Measurements from ENCODE around the gene DKK1. TPM values are rescaled to one million over a fixed set of nuclear protein-coding genes. Genes with fewer than 3 reads are reported as not detected.
"Not testable (repeated sequence)": the region's sequence is repeated elsewhere in the genome, so short reads cannot be mapped to it uniquely, and the experiment has no call there.

The DKK1 gene
- total RNA-seq, 1 experiment from 2014 or later, result 1.0 TPM

DNA sequence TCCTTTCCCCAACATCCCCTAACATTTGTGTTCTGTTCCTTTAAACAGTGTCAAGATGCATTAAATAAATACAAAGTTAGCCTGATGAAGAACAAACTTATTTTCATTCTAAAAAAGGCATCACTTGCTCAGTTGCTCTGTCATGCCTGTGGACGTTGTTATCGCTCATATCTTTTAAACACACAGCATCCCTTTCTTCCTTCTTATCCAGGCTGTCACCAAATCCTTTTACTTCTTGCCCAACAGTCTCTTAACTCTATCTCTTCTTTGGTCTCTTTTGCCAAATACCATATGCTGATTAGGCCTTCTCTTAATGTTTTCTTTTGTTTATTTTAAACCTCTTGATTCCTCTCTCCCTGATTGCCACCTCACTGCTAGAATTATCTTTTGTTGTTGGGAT is 43.9 kb downstream of the DKK1 start:
- no peak overlapping the region for H3K4me3 Mint-ChIP-seq
- no peaks in the 10 kb centered on the region for H3K4me1 Mint-ChIP-seq
- H3K27ac Mint-ChIP-seq, result no peak overlapping the region
- ChIA-PET CTCF (no interaction called here), POLR2A (no interaction called here)
- TF ChIP-seq, protein P1, sequence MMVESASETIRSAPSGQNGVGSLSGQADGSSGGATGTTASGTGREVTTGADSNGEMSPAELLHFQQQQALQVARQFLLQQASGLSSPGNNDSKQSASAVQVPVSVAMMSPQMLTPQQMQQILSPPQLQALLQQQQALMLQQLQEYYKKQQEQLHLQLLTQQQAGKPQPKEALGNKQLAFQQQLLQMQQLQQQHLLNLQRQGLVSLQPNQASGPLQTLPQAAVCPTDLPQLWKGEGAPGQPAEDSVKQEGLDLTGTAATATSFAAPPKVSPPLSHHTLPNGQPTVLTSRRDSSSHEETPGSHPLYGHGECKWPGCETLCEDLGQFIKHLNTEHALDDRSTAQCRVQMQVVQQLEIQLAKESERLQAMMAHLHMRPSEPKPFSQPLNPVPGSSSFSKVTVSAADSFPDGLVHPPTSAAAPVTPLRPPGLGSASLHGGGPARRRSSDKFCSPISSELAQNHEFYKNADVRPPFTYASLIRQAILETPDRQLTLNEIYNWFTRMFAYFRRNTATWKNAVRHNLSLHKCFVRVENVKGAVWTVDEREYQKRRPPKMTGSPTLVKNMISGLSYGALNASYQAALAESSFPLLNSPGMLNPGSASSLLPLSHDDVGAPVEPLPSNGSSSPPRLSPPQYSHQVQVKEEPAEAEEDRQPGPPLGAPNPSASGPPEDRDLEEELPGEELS (CRISPR knock-in tag; IDR thresholded peaks at IDR 0.05), result no peak
- no peak for TF ChIP-seq OVOL2 (CRISPR knock-in tag; IDR thresholded peaks at IDR 0.05; ENCODE audit: borderline replicate concordance)
- H3K36me3 Mint-ChIP-seq, result no peaks in the 10 kb centered on the region
- H3K9me3 Mint-ChIP-seq, result no peaks in the 10 kb centered on the region; the same call in 1 of the 2 replicates
- no peaks in the 10 kb centered on the region for H3K27me3 Mint-ChIP-seq (ENCODE audit: low read depth)
- ATAC-seq (no peak), DNase-seq (ENCODE audit: low spot score) (no peak)

DNA sequence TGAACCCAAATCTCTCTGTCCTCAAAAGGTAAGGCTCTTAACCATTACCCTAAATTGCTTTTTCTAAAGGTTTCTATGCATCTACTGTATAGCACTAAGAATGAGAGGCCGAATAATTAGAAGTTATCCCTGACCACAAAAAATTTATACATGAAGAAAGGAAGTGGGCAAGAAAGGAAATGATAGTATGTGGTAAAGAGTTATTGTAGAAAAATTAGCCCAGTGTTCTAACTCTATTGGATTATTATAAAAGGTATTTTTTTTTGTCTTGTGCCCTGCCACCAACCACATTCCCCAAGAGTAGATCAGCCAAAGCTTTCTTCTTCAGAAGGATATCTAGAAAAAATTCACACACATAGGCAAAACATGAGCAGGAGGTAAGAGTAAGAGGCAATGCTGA is 45.4 kb downstream of the DKK1 start:
- no peak for DNase-seq (ENCODE audit: low spot score)
- Mint-ChIP-seq H3K27me3 (ENCODE audit: low read depth) (no peaks in the 10 kb centered on the region; the same call in 1 of the 2 replicates), H3K4me1 (no peaks in the 10 kb centered on the region), H3K4me3 (no peak overlapping the region), H3K9me3 (peaks cover 11% of the 10 kb centered on the region), H3K27ac (no peak overlapping the region), H3K36me3 (peaks cover 6% of the 10 kb centered on the region; the same call in 1 of the 2 replicates)
- TF ChIP-seq FOXK1 (CRISPR knock-in tag; IDR thresholded peaks at IDR 0.05) (no peak), GRHL2 (CRISPR knock-in tag; IDR thresholded peaks at IDR 0.05; ENCODE audit: insufficient replicate concordance, severe bottlenecking) (no peak), GABPB1 (CRISPR knock-in tag; IDR thresholded peaks at IDR 0.05) (no peak), JAZF1 (CRISPR knock-in tag; IDR thresholded peaks at IDR 0.05) (no peak), ZNF263 (CRISPR knock-in tag; IDR thresholded peaks at IDR 0.05; ENCODE audit: low read depth) (no peak), PRRX2 (CRISPR knock-in tag; IDR thresholded peaks at IDR 0.05) (no peak), ZNF423 (CRISPR knock-in tag; IDR thresholded peaks at IDR 0.05) (no peak), ZNF396 (CRISPR knock-in tag; IDR thresholded peaks at IDR 0.05; ENCODE audit: borderline replicate concordance) (no peak), HMGA2 (CRISPR knock-in tag; IDR thresholded peaks at IDR 0.05) (no peak), ZBTB21 (CRISPR knock-in tag; IDR thresholded peaks at IDR 0.05; ENCODE audit: borderline replicate concordance) (no peak)
- TF ChIP-seq, protein P2, sequence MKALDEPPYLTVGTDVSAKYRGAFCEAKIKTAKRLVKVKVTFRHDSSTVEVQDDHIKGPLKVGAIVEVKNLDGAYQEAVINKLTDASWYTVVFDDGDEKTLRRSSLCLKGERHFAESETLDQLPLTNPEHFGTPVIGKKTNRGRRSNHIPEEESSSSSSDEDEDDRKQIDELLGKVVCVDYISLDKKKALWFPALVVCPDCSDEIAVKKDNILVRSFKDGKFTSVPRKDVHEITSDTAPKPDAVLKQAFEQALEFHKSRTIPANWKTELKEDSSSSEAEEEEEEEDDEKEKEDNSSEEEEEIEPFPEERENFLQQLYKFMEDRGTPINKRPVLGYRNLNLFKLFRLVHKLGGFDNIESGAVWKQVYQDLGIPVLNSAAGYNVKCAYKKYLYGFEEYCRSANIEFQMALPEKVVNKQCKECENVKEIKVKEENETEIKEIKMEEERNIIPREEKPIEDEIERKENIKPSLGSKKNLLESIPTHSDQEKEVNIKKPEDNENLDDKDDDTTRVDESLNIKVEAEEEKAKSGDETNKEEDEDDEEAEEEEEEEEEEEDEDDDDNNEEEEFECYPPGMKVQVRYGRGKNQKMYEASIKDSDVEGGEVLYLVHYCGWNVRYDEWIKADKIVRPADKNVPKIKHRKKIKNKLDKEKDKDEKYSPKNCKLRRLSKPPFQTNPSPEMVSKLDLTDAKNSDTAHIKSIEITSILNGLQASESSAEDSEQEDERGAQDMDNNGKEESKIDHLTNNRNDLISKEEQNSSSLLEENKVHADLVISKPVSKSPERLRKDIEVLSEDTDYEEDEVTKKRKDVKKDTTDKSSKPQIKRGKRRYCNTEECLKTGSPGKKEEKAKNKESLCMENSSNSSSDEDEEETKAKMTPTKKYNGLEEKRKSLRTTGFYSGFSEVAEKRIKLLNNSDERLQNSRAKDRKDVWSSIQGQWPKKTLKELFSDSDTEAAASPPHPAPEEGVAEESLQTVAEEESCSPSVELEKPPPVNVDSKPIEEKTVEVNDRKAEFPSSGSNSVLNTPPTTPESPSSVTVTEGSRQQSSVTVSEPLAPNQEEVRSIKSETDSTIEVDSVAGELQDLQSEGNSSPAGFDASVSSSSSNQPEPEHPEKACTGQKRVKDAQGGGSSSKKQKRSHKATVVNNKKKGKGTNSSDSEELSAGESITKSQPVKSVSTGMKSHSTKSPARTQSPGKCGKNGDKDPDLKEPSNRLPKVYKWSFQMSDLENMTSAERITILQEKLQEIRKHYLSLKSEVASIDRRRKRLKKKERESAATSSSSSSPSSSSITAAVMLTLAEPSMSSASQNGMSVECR (CRISPR knock-in tag; IDR thresholded peaks at IDR 0.05; ENCODE audit: borderline replicate concordance), result no peak
- TF ChIP-seq, protein P3, sequence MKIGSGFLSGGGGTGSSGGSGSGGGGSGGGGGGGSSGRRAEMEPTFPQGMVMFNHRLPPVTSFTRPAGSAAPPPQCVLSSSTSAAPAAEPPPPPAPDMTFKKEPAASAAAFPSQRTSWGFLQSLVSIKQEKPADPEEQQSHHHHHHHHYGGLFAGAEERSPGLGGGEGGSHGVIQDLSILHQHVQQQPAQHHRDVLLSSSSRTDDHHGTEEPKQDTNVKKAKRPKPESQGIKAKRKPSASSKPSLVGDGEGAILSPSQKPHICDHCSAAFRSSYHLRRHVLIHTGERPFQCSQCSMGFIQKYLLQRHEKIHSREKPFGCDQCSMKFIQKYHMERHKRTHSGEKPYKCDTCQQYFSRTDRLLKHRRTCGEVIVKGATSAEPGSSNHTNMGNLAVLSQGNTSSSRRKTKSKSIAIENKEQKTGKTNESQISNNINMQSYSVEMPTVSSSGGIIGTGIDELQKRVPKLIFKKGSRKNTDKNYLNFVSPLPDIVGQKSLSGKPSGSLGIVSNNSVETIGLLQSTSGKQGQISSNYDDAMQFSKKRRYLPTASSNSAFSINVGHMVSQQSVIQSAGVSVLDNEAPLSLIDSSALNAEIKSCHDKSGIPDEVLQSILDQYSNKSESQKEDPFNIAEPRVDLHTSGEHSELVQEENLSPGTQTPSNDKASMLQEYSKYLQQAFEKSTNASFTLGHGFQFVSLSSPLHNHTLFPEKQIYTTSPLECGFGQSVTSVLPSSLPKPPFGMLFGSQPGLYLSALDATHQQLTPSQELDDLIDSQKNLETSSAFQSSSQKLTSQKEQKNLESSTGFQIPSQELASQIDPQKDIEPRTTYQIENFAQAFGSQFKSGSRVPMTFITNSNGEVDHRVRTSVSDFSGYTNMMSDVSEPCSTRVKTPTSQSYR (CRISPR knock-in tag; IDR thresholded peaks at IDR 0.05), result no peak
- TF ChIP-seq, protein P4, sequence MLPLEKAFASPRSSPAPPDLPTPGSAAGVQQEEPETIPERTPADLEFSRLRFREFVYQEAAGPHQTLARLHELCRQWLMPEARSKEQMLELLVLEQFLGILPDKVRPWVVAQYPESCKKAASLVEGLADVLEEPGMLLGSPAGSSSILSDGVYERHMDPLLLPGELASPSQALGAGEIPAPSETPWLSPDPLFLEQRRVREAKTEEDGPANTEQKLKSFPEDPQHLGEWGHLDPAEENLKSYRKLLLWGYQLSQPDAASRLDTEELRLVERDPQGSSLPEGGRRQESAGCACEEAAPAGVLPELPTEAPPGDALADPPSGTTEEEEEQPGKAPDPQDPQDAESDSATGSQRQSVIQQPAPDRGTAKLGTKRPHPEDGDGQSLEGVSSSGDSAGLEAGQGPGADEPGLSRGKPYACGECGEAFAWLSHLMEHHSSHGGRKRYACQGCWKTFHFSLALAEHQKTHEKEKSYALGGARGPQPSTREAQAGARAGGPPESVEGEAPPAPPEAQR (CRISPR knock-in tag; IDR thresholded peaks at IDR 0.05), result no peak
- TF ChIP-seq, protein P5, sequence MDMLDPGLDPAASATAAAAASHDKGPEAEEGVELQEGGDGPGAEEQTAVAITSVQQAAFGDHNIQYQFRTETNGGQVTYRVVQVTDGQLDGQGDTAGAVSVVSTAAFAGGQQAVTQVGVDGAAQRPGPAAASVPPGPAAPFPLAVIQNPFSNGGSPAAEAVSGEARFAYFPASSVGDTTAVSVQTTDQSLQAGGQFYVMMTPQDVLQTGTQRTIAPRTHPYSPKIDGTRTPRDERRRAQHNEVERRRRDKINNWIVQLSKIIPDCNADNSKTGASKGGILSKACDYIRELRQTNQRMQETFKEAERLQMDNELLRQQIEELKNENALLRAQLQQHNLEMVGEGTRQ (CRISPR knock-in tag; IDR thresholded peaks at IDR 0.05), result no peak
- TF ChIP-seq, protein P6, sequence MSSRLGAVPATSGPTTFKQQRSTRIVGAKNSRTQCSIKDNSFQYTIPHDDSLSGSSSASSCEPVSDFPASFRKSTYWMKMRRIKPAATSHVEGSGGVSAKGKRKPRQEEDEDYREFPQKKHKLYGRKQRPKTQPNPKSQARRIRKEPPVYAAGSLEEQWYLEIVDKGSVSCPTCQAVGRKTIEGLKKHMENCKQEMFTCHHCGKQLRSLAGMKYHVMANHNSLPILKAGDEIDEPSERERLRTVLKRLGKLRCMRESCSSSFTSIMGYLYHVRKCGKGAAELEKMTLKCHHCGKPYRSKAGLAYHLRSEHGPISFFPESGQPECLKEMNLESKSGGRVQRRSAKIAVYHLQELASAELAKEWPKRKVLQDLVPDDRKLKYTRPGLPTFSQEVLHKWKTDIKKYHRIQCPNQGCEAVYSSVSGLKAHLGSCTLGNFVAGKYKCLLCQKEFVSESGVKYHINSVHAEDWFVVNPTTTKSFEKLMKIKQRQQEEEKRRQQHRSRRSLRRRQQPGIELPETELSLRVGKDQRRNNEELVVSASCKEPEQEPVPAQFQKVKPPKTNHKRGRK (CRISPR knock-in tag; IDR thresholded peaks at IDR 0.05; ENCODE audit: borderline replicate concordance), result no peak
- POLR2A ChIA-PET, result no interaction called here
- CTCF ChIA-PET, result no interaction called here
- ATAC-seq, result no peak

DNA sequence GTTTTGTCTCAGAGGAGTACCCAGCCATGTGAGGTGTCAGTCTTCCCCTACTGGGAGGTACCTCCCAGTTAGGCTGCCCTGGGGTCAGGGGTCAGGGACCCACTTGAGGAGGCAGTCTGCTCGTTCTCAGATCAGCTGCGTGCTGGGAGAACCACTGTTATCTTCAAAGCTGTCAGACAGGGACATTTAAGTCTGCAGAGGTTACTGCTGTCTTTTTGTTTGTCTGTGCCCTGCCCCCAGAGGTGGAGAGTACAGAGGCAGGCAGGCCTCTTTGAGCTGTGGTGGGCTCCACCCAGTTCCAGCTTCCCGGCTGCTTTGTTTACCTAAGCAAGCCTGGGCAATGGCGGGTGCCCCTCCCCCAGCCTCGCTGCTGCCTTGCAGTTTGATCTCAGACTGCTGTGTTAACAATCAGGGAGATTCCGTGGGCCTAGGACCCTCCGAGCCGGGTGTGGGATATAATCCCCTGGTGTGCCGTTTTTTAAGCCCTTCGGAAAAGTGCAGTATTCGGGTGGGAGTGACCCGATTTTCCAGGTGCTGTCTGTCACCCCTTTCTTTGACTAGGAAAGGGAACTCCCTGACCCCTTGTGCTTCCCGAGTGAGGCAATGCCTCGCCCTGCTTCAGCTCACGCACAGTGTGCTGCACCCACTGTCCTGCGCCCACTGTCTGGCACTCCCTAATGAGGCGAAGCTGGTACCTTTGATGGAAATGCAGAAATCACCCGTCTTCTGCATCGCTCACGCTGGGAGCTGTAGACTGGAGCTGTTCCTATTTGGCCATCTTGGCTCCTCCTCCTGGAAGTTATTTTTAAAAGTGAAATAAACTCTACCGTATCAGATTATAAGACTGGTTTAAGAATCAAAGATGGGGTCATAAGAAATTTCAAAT is 51.7 kb downstream of the DKK1 start:
- POLR2A ChIA-PET; H3K4me3 Mint-ChIP-seq; H3K27ac Mint-ChIP-seq; CTCF ChIA-PET; H3K27me3 Mint-ChIP-seq (ENCODE audit: low read depth); H3K4me1 Mint-ChIP-seq; DNase-seq (ENCODE audit: low spot score); ATAC-seq: not testable (repeated sequence)
- H3K9me3 Mint-ChIP-seq, result peaks cover 32% of the 10 kb centered on the region
- peaks cover 27% of the 10 kb centered on the region for H3K36me3 Mint-ChIP-seq

Data from WTC11 (cell line).